ENCODE data around the gene ALOXE3. TPM values are rescaled to one million over a fixed set of nuclear protein-coding genes. Genes with fewer than 3 reads are reported as not detected.
A peak's percentile ranks its signal among the peaks of the same experiment; 100 is the strongest.

The ALOXE3 gene
- total RNA-seq, 1 donor from 2014 or later = not detected

GRCh38 chr17:8142158-8142886, 24.0 kb upstream of the ALOXE3 start:
- DNase-seq (ENCODE audit: low read depth in 2 of 2) = no peak

GRCh38 chr17:8141741-8142140, 23.4 kb upstream of the ALOXE3 start:
- no peak for DNase-seq (ENCODE audit: low read depth in 2 of 2)

- no peak for DNase-seq (ENCODE audit: low read depth in 2 of 2)
These were observed 22.7 kb upstream of the ALOXE3 start for GRCh38 chr17:8141045-8141444.

GRCh38 chr17:8140065-8141029, 22.0 kb upstream of the ALOXE3 start:
- DNase-seq (ENCODE audit: low read depth in 2 of 2) = no peak

GRCh38 chr17:8138672-8139371, 20.5 kb upstream of the ALOXE3 start:
- DNase-seq (ENCODE audit: low read depth in 2 of 2) = peak; percentile 93 to 97

GRCh38 chr17:8138374-8138671, 20.0 kb upstream of the ALOXE3 start:
- no peak for DNase-seq (ENCODE audit: low read depth in 2 of 2)

GRCh38 chr17:8137645-8138373, 19.5 kb upstream of the ALOXE3 start:
- DNase-seq (ENCODE audit: low read depth in 2 of 2) = no peak

- no peak for DNase-seq (ENCODE audit: low read depth in 2 of 2)
These were observed 15.6 kb upstream of the ALOXE3 start for GRCh38 chr17:8133941-8134340.

- no peak for DNase-seq (ENCODE audit: low read depth in 2 of 2)
These were observed 15.1 kb upstream of the ALOXE3 start for GRCh38 chr17:8133399-8133798.

DNA sequence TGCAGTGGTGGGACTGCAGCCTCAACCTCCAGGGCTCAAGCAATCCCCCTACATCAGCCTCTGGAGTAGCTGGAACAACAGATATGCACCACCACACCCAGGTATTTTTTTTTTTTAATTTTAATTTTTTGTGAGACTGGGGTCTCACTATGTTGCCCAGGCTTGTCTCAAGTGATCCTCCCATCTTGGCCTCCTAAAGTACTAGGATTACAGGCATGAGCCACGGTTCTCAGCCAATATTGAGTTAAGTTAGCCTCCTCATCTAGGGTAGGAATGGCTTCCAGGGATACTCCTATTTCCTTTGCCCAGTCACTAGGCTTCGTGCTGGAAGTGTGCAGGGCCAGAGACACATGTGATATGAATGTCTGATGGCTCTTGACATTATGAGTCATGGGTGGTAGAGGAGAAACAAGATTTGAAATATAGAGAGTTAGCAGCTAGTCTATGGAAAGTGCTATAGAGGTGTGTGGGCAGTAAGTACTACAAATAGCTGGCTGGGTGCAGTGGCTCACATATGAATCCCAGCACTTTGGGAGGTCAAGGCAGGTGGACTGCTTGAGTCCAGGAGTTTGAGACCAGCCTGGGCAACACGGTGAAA, 13.6 kb upstream of the ALOXE3 start:
- peak in 1 of 2 donors; percentile 51 for DNase-seq (ENCODE audit: low read depth in 2 of 2)

GRCh38 chr17:8128125-8128784, 9.9 kb upstream of the ALOXE3 start:
- DNase-seq (ENCODE audit: low read depth in 2 of 2) = no peak

DNA sequence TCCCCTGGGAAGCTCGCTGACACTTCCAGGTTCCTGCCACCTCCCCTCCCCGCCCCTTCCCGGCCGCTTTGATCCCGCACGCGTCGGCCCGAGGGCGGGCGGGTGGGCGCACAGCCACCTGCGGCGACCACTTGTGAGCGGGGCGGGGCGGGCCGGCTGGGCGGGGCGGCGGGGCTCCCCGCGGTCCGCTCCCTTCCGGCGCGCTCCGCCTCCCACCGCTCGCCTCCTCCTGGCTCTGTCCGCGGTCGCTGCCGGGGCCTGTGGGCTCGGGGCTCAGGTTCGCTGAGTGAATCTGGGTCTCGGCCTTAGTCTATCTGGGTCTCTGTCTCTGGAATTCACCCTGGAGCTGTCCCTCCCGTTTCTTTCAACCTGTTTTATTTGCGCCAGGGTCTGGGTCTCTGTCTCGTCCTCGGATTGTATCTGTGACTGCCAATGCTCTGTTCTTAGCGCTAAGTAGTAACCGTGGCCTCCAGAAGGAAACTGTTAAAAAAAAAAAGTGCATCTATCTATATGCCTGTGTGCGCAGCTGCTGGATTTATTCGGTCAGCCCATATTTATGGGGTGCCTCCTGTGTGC, 8.3 kb upstream of the ALOXE3 start:
- DNase-seq (ENCODE audit: low read depth in 2 of 2) = peak in 1 of 2 donors; percentile 36

GRCh38 chr17:8125947-8126490, 7.7 kb upstream of the ALOXE3 start:
- DNase-seq (ENCODE audit: low read depth in 2 of 2) = no peak

- peak; percentile 71 to 78 for DNase-seq (ENCODE audit: low read depth in 2 of 2)
These were observed 7.0 kb upstream of the ALOXE3 start for GRCh38 chr17:8125154-8125946.

DNA sequence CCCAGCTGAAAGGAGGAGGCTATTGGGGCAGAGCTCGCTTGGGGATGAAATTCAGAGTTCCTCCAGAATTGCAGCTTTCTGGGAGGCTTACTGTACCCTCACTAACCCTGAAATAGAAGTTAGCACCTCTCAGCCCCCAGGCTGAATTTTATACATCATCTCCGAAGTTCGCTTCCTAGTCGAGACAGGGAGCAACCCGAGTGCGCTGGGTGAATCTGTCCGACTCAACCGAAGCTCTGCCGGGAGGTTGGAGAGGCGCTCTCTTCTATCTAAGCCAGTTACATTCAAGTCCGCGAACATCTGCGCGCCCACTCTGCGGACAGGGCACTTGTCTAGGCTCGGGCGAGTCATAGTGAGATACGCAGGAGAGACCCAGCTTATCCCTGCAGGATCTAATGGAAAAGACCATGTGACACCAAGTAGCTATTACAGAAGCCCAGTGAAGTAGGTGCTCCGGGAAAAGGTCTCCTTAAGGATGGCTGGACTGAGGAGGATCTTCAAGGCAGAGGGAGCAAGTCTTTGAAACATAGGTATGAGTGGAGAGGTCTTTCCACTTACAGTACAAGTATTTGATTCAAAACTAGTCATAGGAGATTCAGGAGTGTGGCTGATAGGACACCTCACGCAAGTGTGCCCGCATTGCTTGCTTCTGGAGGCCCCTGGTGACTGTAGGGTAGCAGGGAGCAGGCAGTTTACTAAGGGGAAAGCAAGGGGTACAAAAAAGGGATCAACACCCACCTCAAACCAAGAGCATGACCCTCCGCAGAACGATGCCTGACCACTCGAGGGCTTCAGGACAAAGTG, 6.2 kb upstream of the ALOXE3 start:
- peak in 1 of 2 donors; percentile 41 for DNase-seq (ENCODE audit: low read depth in 2 of 2)

DNA sequence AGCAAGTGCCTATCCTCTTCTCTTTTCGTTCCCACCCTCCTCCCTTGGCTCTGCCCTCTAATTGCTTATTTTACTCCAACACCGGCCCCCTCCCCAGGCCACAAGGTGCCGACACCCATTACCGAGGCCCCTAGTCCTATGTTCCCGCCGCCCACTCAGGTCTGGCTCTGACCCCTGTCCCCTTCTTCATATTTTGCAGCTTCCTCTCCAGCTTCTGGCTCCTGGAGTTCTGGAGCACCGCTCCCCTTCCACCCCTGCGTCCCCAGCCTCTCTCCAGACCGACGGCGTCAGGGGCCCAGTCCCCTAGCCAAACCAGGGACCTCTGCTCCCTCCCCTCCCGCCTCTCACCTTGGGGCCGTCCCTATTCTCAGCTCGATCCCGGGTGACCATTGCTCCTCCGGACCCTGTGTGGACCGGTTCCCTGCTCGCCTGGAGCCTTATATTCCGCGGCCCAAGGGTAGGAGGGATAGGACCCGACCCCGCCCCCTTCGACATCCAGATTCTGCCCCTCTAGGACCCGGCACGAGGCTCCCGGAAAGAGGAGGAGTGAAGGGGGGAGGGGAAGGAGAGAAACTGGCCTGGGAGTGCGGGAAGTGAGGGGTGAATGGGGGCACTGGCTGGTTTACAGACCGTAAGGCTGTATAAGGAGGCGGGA, 5.5 kb upstream of the ALOXE3 start, which contains the start of gene HES7:
HES7 (minus strand) TSS at position 412 of the 655 bp plus-strand sequence; CDS start at position 390, 22 bp downstream.
- no peak for DNase-seq (ENCODE audit: low read depth in 2 of 2)

DNA sequence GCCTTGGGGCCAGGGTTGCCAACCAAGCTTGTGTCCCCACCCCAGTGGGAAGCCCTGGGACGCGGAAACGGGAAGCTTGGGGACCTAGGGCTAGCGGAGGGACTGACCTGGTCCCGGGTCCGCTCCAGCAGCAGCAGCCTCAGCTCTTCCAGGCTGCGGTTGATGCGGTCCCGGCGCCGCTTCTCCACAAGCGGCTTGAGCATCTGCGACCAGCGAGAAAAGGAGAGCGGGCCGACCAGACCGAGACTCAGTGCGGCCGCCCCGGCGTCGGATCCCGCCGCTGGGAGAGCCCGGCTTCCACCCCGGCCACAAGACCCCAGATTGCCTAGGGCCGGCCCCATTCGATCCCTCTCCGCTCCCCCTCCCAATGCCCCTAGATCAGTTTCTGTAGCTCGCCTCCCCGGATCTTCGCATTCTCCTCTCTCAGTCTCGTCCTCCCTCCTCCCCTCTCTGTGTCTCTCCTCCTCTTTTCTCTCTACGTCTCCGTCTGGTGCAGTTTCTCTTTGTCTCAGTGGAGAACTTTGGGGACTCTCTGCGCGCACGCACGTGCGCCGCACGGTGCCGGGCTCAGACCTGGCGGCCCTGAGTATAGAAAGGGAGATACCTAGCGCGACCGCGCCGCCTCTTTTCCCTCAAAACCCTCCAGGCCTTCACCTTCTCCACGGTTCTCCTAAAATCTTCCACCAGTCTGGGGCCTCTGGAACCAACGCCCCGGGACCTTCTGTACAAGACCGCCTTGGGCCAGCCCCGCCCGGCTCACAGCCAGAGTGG, 4.8 kb upstream of the ALOXE3 start:
- DNase-seq (ENCODE audit: low read depth in 2 of 2) = peak in 1 of 2 donors; percentile 44
